ENCODE results near the gene CD300LG.

The CD300LG gene

DNA sequence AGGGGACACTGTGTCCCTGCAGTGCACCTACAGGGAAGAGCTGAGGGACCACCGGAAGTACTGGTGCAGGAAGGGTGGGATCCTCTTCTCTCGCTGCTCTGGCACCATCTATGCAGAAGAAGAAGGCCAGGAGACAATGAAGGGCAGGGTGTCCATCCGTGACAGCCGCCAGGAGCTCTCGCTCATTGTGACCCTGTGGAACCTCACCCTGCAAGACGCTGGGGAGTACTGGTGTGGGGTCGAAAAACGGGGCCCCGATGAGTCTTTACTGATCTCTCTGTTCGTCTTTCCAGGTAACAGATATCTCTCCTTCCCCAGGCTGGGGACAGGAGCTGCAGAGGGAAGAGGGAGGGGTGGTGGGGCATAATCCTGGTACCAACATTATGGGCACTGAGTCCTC is 1.6 kb downstream of the CD300LG start:
- no peak overlapping the region for H3K4me3 ChIP-seq (ENCODE audit: control insufficient read depth, low read depth, low read length)
- DNase-seq (ENCODE audit: low read depth) = no peak
- no peak for TF ChIP-seq CTCF (conservative IDR thresholded peaks at IDR 0.05; ENCODE audit: control insufficient read depth, insufficient read depth, low read depth, low read length)

- no peak for DNase-seq (ENCODE audit: low read depth)
- no peak overlapping the region for H3K4me3 ChIP-seq (ENCODE audit: control insufficient read depth, low read depth, low read length)
- TF ChIP-seq CTCF (conservative IDR thresholded peaks at IDR 0.05; ENCODE audit: control insufficient read depth, insufficient read depth, low read depth, low read length) = no peak
Observed at GRCh38 chr17:43849116-43849515, 2.1 kb downstream of the CD300LG start.

DNA sequence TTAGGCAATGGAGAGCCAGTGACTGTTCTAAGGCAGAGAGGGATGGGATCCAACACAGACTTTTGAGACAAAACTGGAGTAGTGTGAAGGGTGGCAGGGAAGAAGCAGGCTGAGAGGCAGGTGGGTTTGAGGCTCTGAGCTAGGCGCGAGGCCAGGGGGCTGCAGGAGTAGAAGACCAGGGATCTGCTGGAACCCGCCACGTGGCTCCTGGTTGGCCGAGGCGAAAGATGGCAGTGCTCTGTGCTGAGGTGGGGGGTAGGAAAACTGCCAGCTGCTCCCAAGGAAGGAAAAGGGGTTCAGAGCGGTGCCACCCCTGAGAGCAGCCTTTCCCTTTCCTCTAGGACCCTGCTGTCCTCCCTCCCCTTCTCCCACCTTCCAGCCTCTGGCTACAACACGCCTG is 5.6 kb downstream of the CD300LG start:
- no peak for DNase-seq (ENCODE audit: low read depth)
- TF ChIP-seq CTCF (conservative IDR thresholded peaks at IDR 0.05; ENCODE audit: control insufficient read depth, insufficient read depth, low read depth, low read length) = no peak
- H3K4me3 ChIP-seq (ENCODE audit: control insufficient read depth, low read depth, low read length) = no peak overlapping the region

DNA sequence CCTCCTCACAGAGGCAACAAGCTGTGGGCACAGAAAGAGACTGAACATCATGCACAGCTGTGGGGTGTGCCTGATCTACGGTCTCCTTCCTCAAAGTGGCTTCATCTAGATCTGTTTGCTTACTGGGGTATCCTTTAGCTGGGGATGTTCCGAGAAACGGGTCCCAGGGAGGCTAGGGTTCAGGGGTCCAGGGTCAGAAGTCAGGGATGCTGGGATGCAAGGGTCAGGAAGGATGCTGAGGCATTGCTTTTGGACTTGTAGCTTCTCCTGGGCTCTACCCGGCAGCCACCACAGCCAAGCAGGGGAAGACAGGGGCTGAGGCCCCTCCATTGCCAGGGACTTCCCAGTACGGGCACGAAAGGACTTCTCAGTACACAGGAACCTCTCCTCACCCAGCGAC is 6.6 kb downstream of the CD300LG start:
- no peak overlapping the region for H3K4me3 ChIP-seq (ENCODE audit: control insufficient read depth, low read depth, low read length)
- no peak for TF ChIP-seq CTCF (conservative IDR thresholded peaks at IDR 0.05; ENCODE audit: control insufficient read depth, insufficient read depth, low read depth, low read length)
- no peak for DNase-seq (ENCODE audit: low read depth)

GRCh38 chr17:43854498-43854897 is 7.5 kb downstream of the CD300LG start:
- no peak overlapping the region for H3K4me3 ChIP-seq (ENCODE audit: control insufficient read depth, low read depth, low read length)
- DNase-seq (ENCODE audit: low read depth) = no peak
- TF ChIP-seq CTCF (conservative IDR thresholded peaks at IDR 0.05; ENCODE audit: control insufficient read depth, insufficient read depth, low read depth, low read length) = no peak

- TF ChIP-seq CTCF (conservative IDR thresholded peaks at IDR 0.05; ENCODE audit: control insufficient read depth, insufficient read depth, low read depth, low read length) = no peak
- DNase-seq (ENCODE audit: low read depth) = no peak
- H3K4me3 ChIP-seq (ENCODE audit: control insufficient read depth, low read depth, low read length) = no peak overlapping the region
Observed at GRCh38 chr17:43855061-43855460, 8.1 kb downstream of the CD300LG start.

- DNase-seq (ENCODE audit: low read depth) = no peak
- no peak for TF ChIP-seq CTCF (conservative IDR thresholded peaks at IDR 0.05; ENCODE audit: control insufficient read depth, insufficient read depth, low read depth, low read length)
- no peak overlapping the region for H3K4me3 ChIP-seq (ENCODE audit: control insufficient read depth, low read depth, low read length)
Observed at GRCh38 chr17:43856141-43856540, 9.2 kb downstream of the CD300LG start.

Data from fibroblast of mammary gland (primary cell).